Left renal cortex interstitium (tissue), 4 donors: ENCODE measurements around the gene OR4C15. TPM values are rescaled to one million over a fixed set of nuclear protein-coding genes. Genes with fewer than 3 reads are reported as not detected.

Experiments
- DNase-seq, 4 donors: peaks; one replicate each; pipeline ENCODE4 v3.0.0-alpha.2; 2013; ENCODE audit warnings: low read depth in 4 of 4, low spot score in 2 of 4, missing footprints in 1 of 4
- polyA plus RNA-seq, 4 donors: library from polyadenylated mRNA; unstranded; fragments of 120-200 nt; gene quantifications; one replicate each; pipeline ENCODE4 v1.2.1, GENCODE V29; 2013; ENCODE audit not compliant: insufficient read length in 4 of 4

OR4C15 gene
- not detected for polyA plus RNA-seq

GRCh38 chr11:55554169-55554568, at the start of gene OR4C15:
OR4C15 (plus strand) TSS chr11:55554469; CDS start chr11:55554469, 0 bp downstream.
- DNase-seq, result no peak

GRCh38 chr11:55571828-55572227, 17.6 kb downstream of the OR4C15 start, which contains the start of gene OR4C16:
OR4C16 (plus strand) TSS chr11:55572128; CDS start chr11:55572128, 0 bp downstream.
- DNase-seq, result no peak

GRCh38 chr11:55572548-55572947, 18.3 kb downstream of the OR4C15 start:
- no peak for DNase-seq

Other genes with a start within 250 kb of the OR4C15 start
- not detected for gene OR4A16, start 211.3 kb upstream of the OR4C15 start, polyA plus RNA-seq
- gene OR4A15, start 186.5 kb upstream of the OR4C15 start, polyA plus RNA-seq, result not detected
- not detected for gene OR4C16, start 17.7 kb downstream of the OR4C15 start, polyA plus RNA-seq
- not detected for gene OR4C11, start 53.2 kb downstream of the OR4C15 start, polyA plus RNA-seq
- under 1 TPM; 0.08 to 0.17 (median 0.12) TPM for gene OR4P4, start 80.6 kb downstream of the OR4C15 start, polyA plus RNA-seq
- gene OR4S2, start 93.9 kb downstream of the OR4C15 start, polyA plus RNA-seq, result not detected
- not detected for gene OR4C6, start 107.7 kb downstream of the OR4C15 start, polyA plus RNA-seq
- not detected for gene OR5D13, start 219.0 kb downstream of the OR4C15 start, polyA plus RNA-seq
- gene OR5D14, start 241.1 kb downstream of the OR4C15 start, polyA plus RNA-seq, result not detected